ENCODE measurements around the gene TRIM26.
A peak's percentile ranks its signal among the peaks of the same experiment; 100 is the strongest.
"Not testable (repeated sequence)": the region's sequence is repeated elsewhere in the genome, so short reads cannot be mapped to it uniquely, and the experiment has no call there.

Gene TRIM26

DNA sequence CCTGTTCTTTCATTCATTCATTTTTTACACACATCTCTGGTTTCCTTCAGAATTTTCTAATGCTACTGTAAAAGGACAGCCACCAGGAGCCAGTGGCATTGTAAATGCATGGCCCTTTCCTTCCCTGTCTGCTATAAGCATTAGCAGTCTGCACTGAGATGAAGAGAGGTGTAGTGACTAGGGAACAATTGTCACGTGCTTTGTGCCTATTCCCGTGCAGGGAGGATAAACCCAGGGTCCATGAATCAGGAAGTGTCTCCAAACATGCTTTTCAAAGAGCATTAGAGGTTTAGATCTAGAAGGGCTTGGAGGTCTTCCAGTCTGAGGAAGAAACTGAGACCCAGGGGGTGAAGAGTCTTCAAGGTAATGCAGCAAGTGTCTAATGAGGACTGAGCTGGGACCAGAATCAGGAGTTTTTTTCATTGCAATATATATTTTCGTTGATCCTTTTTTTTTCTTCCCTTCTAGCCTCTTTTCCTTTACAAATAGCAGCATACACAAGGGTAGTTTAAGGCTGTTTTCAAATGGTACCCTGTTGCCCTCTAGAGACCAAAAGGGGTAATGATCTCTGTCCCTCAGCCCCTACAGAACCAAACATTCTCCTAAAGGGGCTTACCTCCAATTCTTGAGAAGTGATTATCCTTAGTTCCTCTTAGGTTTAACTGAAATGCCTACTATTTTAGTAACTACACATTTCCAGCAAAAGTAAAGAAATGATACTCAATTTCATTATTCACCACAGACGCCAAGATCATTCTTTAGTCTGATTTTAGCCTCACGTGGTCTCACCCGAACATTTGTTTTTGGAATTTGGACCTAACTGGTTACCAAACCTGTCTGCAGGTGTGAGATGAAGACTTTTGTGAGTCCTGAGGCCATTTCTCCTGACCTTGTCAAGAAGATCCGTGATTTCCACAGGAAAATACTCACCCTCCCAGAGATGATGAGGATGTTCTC, 43.3 kb downstream of the TRIM26 start:
- TF ChIP-seq, protein P1, sequence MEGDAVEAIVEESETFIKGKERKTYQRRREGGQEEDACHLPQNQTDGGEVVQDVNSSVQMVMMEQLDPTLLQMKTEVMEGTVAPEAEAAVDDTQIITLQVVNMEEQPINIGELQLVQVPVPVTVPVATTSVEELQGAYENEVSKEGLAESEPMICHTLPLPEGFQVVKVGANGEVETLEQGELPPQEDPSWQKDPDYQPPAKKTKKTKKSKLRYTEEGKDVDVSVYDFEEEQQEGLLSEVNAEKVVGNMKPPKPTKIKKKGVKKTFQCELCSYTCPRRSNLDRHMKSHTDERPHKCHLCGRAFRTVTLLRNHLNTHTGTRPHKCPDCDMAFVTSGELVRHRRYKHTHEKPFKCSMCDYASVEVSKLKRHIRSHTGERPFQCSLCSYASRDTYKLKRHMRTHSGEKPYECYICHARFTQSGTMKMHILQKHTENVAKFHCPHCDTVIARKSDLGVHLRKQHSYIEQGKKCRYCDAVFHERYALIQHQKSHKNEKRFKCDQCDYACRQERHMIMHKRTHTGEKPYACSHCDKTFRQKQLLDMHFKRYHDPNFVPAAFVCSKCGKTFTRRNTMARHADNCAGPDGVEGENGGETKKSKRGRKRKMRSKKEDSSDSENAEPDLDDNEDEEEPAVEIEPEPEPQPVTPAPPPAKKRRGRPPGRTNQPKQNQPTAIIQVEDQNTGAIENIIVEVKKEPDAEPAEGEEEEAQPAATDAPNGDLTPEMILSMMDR (IDR thresholded peaks at IDR 0.05; ENCODE audit: borderline replicate concordance, insufficient read depth, low read depth, low read length): peak; percentile 69
- H3K4me3 ChIP-seq (ENCODE audit: low read depth, low read length): no peak overlapping the region

DNA sequence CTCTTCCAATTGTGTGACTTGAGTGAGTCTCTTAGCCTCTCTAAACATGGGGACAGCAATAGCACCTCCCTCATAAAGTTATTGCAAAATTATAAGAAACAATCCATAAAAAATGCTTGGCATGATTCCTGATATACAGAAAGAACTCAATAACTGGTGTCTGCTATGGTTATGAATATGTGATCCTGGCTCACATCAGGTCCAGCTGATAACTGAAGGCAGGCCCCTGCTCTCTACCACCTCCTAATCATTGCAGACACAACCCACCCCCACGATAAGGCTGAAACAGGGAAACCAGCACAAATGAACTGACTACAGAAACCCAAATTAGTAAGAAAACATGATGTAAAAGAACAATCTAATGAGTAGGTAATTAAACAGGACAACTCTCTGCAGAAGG, 44.5 kb downstream of the TRIM26 start:
- H3K4me3 ChIP-seq (ENCODE audit: low read depth, low read length): no peak overlapping the region
- TF ChIP-seq, protein P1 (IDR thresholded peaks at IDR 0.05; ENCODE audit: borderline replicate concordance, insufficient read depth, low read depth, low read length): no peak

DNA sequence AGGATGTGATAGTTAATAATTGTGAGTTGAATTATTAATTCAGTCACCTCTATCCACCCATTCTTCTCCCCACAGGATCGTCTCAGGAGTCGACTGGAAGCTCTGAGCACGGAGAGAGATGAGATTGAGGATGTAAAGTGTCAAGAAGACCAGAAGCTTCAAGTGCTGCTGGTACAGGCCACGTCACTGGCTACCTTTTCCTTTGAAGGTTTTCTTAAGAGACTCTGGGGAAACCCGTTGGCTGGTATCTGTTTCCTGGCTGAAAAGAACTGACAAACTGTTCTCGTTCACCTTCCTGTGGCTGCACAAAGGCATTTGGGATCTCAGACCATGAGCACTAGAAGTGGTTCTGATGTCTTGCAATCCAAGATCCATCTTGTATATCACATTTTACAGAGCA, 46.1 kb downstream of the TRIM26 start:
- H3K4me3 ChIP-seq (ENCODE audit: low read depth, low read length): no peak overlapping the region
- TF ChIP-seq, protein P1 (IDR thresholded peaks at IDR 0.05; ENCODE audit: borderline replicate concordance, insufficient read depth, low read depth, low read length): no peak

DNA sequence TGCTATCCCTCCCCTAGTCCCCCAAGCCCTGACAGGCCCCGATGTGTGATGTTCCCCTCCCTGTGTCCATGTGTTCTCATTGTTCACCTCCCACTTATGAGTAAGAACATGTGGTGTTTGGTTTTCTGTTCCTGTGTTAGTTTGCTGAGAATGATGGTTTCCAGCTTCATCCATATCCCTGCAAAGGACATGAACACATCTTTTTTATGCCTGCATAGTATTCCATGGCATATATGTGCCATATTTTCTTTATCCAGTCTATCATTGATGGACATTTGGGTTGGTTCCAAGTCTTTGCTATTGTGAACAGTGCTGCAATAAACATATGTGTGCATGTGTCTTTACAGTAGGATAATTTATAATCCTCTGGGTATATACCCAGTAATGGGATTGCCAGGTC, 48.0 kb downstream of the TRIM26 start:
- not testable (repeated sequence) for H3K4me3 ChIP-seq (ENCODE audit: low read depth, low read length)

DNA sequence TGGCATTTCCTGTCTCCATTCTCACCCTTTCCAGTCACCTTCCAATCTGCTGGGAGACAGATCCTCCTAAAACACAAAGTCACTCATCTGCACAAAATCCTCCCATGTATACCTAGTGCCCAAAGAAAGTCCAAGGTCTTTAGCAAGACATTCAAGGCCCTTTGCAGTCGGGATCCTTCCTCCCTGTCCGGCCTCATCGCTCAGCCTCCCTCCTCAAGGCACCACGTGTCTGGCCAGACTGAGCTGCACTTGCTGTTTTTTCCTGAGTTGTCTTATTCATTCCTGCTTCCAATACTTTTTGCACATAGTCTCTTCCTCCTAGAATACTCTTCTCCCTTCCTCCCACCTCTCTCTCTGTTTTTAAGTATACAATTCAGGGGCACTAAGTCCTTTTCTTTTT, 48.5 kb downstream of the TRIM26 start:
- TF ChIP-seq, protein P1 (IDR thresholded peaks at IDR 0.05; ENCODE audit: borderline replicate concordance, insufficient read depth, low read depth, low read length): no peak
- no peak overlapping the region for H3K4me3 ChIP-seq (ENCODE audit: low read depth, low read length)

DNA sequence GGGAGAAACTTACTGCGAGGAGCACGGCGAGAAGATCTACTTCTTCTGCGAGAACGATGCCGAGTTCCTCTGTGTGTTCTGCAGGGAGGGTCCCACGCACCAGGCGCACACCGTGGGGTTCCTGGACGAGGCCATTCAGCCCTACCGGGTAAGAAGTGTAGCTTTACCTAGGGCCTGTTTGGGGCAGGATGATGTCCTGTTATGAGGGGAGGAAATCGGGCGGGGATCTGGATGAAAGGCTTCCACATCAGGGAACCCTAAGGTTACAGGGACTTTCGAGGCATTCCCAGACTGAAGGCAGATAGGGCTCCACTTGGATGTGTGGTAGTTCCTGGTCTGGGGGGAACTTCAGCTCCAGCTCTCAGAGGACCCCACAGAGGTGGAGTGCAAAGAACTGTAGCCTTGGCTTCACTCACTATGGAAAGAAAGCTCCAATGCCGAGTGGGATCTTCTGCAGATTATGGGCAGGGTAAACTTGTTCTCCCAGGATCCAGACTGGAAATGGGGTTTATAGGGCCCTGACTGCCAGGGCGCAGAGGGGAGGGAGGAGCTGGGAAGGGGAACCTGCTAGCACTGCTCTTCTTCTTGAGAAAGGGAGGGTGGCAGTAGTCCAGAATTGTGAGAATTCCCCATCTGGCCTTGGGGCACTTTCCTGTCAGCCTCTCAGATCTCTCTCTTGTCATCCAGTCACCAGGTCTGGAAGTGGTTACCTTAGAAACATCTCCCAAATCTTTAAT, 49.1 kb downstream of the TRIM26 start:
- TF ChIP-seq, protein P1 (IDR thresholded peaks at IDR 0.05; ENCODE audit: borderline replicate concordance, insufficient read depth, low read depth, low read length): no peak
- no peak overlapping the region for H3K4me3 ChIP-seq (ENCODE audit: low read depth, low read length)

DNA sequence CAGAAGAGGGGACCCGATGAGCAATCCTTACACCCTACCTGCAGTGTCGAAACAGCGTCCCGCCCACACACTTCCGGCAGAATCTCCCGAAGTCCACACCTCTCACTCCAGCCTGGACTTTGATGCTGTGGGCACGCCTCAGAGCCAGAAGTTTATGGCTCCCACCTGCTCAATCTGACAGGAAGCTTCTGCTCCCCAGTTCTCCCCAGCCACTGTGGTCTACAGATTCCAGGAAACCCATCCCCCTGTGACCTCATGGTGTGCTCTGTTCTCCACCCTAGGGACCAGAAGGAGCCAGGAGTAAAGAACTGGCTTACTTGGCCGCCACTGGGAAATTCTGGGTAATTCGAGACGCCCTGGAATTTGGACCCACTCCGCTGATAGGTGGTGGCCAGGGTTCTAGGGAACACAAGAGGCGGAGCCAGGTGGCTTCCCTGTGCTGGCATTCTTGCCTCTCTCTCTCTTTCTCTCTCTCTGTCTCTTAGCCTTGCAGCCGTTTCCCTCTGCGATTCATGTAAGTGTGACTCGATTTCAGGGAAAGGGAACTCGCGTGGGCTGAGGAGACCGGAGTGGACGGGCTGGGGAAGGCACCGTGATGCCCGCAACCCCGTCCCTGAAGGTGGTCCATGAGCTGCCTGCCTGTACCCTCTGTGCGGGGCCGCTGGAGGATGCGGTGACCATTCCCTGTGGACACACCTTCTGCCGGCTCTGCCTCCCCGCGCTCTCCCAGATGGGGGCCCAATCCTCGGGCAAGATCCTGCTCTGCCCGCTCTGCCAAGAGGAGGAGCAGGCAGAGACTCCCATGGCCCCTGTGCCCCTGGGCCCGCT, 49.9 kb downstream of the TRIM26 start, which contains the start of gene TRIM15:
TRIM15 (plus strand) TSS at position 457 of the 828 bp plus-strand sequence; CDS start at position 596, 139 bp downstream.
- H3K4me3 ChIP-seq (ENCODE audit: low read depth, low read length): no peak within 1 kb of the TSS
- TF ChIP-seq, protein P1 (IDR thresholded peaks at IDR 0.05; ENCODE audit: borderline replicate concordance, insufficient read depth, low read depth, low read length): no peak
